GM23248 (cell line): ENCODE measurements around the gene ACER3.

Experiments
- EZH2 ChIP-seq: fragments of 200-600 bp; sonication (generic); IDR thresholded peaks from 2 replicates; pipeline ENCODE4 v1.6.1; 2018; ENCODE audit warnings: antibody characterized with exemption, mild to moderate bottlenecking; ENCODE audit not compliant: insufficient read depth, poor library complexity, severe bottlenecking
- EZH2phosphoT487 ChIP-seq: fragments of 200-600 bp; sonication (generic); IDR thresholded peaks from 2 replicates; pipeline ENCODE4 v1.6.1; 2018; ENCODE audit warnings: antibody characterized with exemption, moderate library complexity, mild to moderate bottlenecking, low read depth; ENCODE audit not compliant: insufficient read depth

DNA sequence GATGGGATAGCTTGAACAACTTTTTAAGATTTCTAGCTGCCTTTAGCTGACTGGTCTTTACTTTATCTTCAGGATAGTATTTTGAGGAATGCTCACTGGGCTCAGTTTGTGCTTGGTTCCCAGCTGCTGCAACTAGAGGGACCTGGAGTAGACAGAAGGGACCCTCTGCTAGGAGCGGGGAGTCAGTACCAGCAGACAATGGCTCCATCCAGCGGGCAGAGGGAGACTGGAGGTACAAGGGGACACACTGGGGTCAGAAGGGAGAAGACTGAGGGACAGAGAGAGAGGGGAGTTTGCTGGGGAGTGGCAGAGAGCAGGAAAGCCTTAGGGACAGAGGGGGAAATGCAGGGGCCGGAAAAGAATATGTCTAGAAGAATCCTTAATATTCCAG, 22.0 kb upstream of the ACER3 start:
- TF ChIP-seq EZH2, result no peak
- no peak for TF ChIP-seq EZH2phosphoT487
